Heart left ventricle (tissue), 13 donors: ENCODE results near the gene RBMS3.

Source experiments
- POLR2A ChIP-seq, 2 donors: fragments of 450-650 bp; IDR thresholded peaks; one replicate each; pipeline ENCODE4 v1.6.1; 2017; ENCODE audit warnings: antibody characterized with exemption in 2 of 2, mild to moderate bottlenecking in 2 of 2, moderate library complexity in 2 of 2
- TF ChIP-seq, protein P1 (sequence below), 12 donors: fragments of 200-600 bp; sonication (generic) in 4 of 12; IDR thresholded peaks; one replicate each; pipeline versions ENCODE4 v1.5.0 to v1.8.0; 2018 to 2022; ENCODE audit warnings: antibody characterized with exemption in 12 of 12, mild to moderate bottlenecking in 5 of 12
- donor health status: ischemic (EF 13 %, LVEDD 7.1; RV severe dilation, severe dysfunction).
- donor health status: DM: no; HTN: yes; CAD: no.
- donor health status: DM: no; HTN: no; CAD: no.
- donor health status: ischemic (EF 25% LVEDD 6.9; RV normal size, moderate dysfunction).
- donor health status: ischemic (EF 25% LVEDD 5.7; RV mildly dilated, moderate dysfunction).
- donor health status: ischemic (EF 35%, LVEDD 5.7; RV mildly dilated, moderate dysfunction).
- donor health status: nonischemic (EF 11% LVEDD 7.7; RV severe dilation, severe dysfunction).
- donor health status: DM: yes; HTN: yes; CAD: no.
- donor health status: PGD.
- donor health status: ischemic (EF 29% LVEDD 5.4; RV normal size, mild dysfunction).
- donor health status: nonischemic (EF 23%, LVEDD 6.1; RV moderate dilation, normal function).

DNA sequence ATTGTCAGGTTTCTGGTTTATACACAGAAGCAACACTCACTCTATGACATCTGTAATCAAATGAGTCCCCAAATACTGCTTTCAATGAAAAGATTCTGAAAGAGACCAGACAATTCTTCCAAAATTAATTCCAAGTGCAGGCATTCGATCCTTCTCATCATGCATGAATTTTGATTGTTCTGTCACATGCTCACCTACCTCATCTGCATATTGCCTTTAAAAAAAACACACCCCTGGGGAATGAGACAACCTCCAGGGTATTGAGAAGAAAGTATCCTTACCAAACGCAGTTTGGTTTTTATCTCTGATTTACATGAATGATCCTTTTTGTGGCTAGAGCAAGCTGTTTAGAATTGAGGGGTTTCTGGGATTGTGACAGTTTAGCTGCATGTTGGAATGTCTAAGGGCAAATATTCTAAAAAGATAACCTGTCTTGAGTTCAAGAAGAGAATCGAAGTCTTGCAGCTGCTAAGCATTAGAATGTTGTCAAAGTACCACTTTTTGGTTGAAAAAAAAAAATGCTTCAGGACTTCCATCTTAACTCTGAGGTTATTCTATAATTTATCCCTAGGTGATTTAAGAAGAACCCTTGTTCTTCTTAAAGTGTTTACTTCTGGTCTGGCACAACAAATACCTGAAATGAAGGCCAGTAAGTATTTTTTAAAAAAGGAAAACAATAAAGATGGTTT lies 653.1 kb downstream of the RBMS3 start:
- TF ChIP-seq, protein P1, sequence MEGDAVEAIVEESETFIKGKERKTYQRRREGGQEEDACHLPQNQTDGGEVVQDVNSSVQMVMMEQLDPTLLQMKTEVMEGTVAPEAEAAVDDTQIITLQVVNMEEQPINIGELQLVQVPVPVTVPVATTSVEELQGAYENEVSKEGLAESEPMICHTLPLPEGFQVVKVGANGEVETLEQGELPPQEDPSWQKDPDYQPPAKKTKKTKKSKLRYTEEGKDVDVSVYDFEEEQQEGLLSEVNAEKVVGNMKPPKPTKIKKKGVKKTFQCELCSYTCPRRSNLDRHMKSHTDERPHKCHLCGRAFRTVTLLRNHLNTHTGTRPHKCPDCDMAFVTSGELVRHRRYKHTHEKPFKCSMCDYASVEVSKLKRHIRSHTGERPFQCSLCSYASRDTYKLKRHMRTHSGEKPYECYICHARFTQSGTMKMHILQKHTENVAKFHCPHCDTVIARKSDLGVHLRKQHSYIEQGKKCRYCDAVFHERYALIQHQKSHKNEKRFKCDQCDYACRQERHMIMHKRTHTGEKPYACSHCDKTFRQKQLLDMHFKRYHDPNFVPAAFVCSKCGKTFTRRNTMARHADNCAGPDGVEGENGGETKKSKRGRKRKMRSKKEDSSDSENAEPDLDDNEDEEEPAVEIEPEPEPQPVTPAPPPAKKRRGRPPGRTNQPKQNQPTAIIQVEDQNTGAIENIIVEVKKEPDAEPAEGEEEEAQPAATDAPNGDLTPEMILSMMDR (IDR thresholded peaks at IDR 0.05) = no peak
- TF ChIP-seq POLR2A (IDR thresholded peaks at IDR 0.05) = no peak
